Measurements from ENCODE around the gene ZSCAN2. TPM values are rescaled to one million over a fixed set of nuclear protein-coding genes. Genes with fewer than 3 reads are reported as not detected.
"Not testable (repeated sequence)": the region's sequence is repeated elsewhere in the genome, so short reads cannot be mapped to it uniquely, and the experiment has no call there.

Gene ZSCAN2
- total RNA-seq, 4 donors from 2014 or later: 6.1 to 10.3 (median 8.6) TPM

GRCh38 chr15:84638103-84638502 lies 37.3 kb downstream of the ZSCAN2 start:
- DNase-seq: no peak
- H3K27ac ChIP-seq: peak overlapping the region; percentile 0 to 69 (median 52)
- H3K4me1 ChIP-seq: peaks cover 14 to 18% of the 10 kb centered on the region in 2 donors
- in situ Hi-C loops (cut with MboI; ENCODE audit: low sequenced_read_pairs in 4 of 4): no loop called here
- no peak for ATAC-seq
- peak in 2 of 5 experiments; percentile 4 to 20 for TF ChIP-seq CTCF (IDR thresholded peaks at IDR 0.05 in 4 of 5, conservative IDR thresholded peaks at IDR 0.05 in 1 of 5)
- TF ChIP-seq POLR2A (IDR thresholded peaks at IDR 0.05): no peak
- H3K9me3 ChIP-seq: no peaks in the 10 kb centered on the region
- no peaks in the 10 kb centered on the region for H3K27me3 ChIP-seq
- intact Hi-C loops (cut with DNase I; ENCODE audit: low total_unique reads): loop anchor here (1.0 to 2.0 kb wide), 2 partner anchors 39 to 49 kb away; no protein-coding TSS in a partner anchor
- peaks cover 0 to 53% of the 10 kb centered on the region in 2 donors for H3K36me3 ChIP-seq
- H3K4me3 ChIP-seq: no peak overlapping the region

- peaks cover 0 to 86% of the 10 kb centered on the region in 2 donors for H3K36me3 ChIP-seq
- H3K27me3 ChIP-seq; intact Hi-C loops (cut with DNase I; ENCODE audit: low total_unique reads); H3K27ac ChIP-seq; ATAC-seq; in situ Hi-C loops (cut with MboI; ENCODE audit: low sequenced_read_pairs in 4 of 4); H3K4me1 ChIP-seq; H3K9me3 ChIP-seq; DNase-seq; H3K4me3 ChIP-seq: not testable (repeated sequence)
Measured at GRCh38 chr15:84641871-84642270, 41.1 kb downstream of the ZSCAN2 start.

- in situ Hi-C loops (cut with MboI; ENCODE audit: low sequenced_read_pairs in 4 of 4); H3K4me1 ChIP-seq; H3K27me3 ChIP-seq; H3K4me3 ChIP-seq; DNase-seq; ATAC-seq; H3K9me3 ChIP-seq; H3K27ac ChIP-seq; intact Hi-C loops (cut with DNase I; ENCODE audit: low total_unique reads): not testable (repeated sequence)
- peaks cover 0 to 88% of the 10 kb centered on the region in 2 donors for H3K36me3 ChIP-seq
Measured at GRCh38 chr15:84642640-84643039, 41.8 kb downstream of the ZSCAN2 start.

GRCh38 chr15:84643838-84644237 lies 43.0 kb downstream of the ZSCAN2 start:
- intact Hi-C loops (cut with DNase I; ENCODE audit: low total_unique reads): no loop called here

GRCh38 chr15:84645496-84645895 lies 44.7 kb downstream of the ZSCAN2 start:
- H3K27me3 ChIP-seq: no peaks in the 10 kb centered on the region

More at GRCh38 chr15:84643838-84644237, 43.0 kb downstream of the ZSCAN2 start:
- H3K4me1 ChIP-seq: peaks cover 0 to under 1% of the 10 kb centered on the region in 2 donors
- in situ Hi-C loops (cut with MboI; ENCODE audit: low sequenced_read_pairs in 4 of 4): no loop called here
- DNase-seq (no peak), ATAC-seq (no peak)
- H3K9me3 ChIP-seq: no peaks in the 10 kb centered on the region
- TF ChIP-seq POLR2A (IDR thresholded peaks at IDR 0.05) (no peak), CTCF (IDR thresholded peaks at IDR 0.05 in 4 of 5, conservative IDR thresholded peaks at IDR 0.05 in 1 of 5) (no peak)
- peaks cover 0 to 96% of the 10 kb centered on the region in 2 donors for H3K36me3 ChIP-seq
- no peaks in the 10 kb centered on the region for H3K27me3 ChIP-seq
- no peak overlapping the region for H3K27ac ChIP-seq
- H3K4me3 ChIP-seq: no peak overlapping the region

More at GRCh38 chr15:84645496-84645895, 44.7 kb downstream of the ZSCAN2 start:
- in situ Hi-C loops (cut with MboI; ENCODE audit: low sequenced_read_pairs in 4 of 4) (no loop called here), intact Hi-C loops (cut with DNase I; ENCODE audit: low total_unique reads) (no loop called here)
- Histone ChIP-seq H3K9me3 (no peaks in the 10 kb centered on the region), H3K4me1 (peaks cover 0 to 4% of the 10 kb centered on the region in 2 donors), H3K27ac (no peak overlapping the region), H3K4me3 (no peak overlapping the region), H3K36me3 (peaks cover 0 to 91% of the 10 kb centered on the region in 2 donors)
- DNase-seq (no peak), ATAC-seq (no peak)
- TF ChIP-seq CTCF (IDR thresholded peaks at IDR 0.05 in 4 of 5, conservative IDR thresholded peaks at IDR 0.05 in 1 of 5) (no peak), POLR2A (IDR thresholded peaks at IDR 0.05) (no peak)
